Naive thymus-derived CD4-positive, alpha-beta T cell (primary cell): ENCODE results near the gene ZNF205. TPM values are rescaled to one million over a fixed set of nuclear protein-coding genes. Genes with fewer than 3 reads are reported as not detected.

ENCODE experiments used
- ATAC-seq: fragments of 150-1000 bp; cut with Tn5 transposase; 2 replicates; pipeline ENCODE4 v1.10.0; 2021; ENCODE audit warnings: mild to moderate bottlenecking, moderate library complexity
- CTCF ChIA-PET: fragments of 350-600 bp; sonication (Branson Sonifier 250); formaldehyde crosslinking; loops from one replicate; lab custom pipeline; 2021; ENCODE audit warnings: antibody characterized with exemption; lab: Charles Lee
- POLR2A ChIA-PET: fragments of 350-600 bp; sonication (Branson Sonifier 250); formaldehyde crosslinking; loops from one replicate; lab custom pipeline; 2021; ENCODE audit warnings: antibody characterized with exemption, inconsistent platforms; lab: Charles Lee
- DNase-seq, 9 donors: peaks; one replicate each; pipeline versions ENCODE4 v3.0.0 to v3.0.0-alpha.2; 2020 to 2022; ENCODE audit warnings: mixed read lengths in 1 of 9
- H3K27ac ChIP-seq: one replicate; pipeline ENCODE4 v1.7.0; 2013; ENCODE audit warnings: mild to moderate bottlenecking, low read depth, low read length, moderate library complexity
- H3K27me3 ChIP-seq, 2 donors: one replicate each; pipeline ENCODE4 v1.7.0; 2013; ENCODE audit warnings: low read length in 2 of 2, mild to moderate bottlenecking in 2 of 2, moderate library complexity in 2 of 2; ENCODE audit not compliant: control insufficient read depth in 2 of 2, insufficient read depth in 2 of 2
- H3K36me3 ChIP-seq, 3 experiments: 1 replicate in 2 of 3; 2 replicates in 1 of 3; pipeline ENCODE4 v1.7.0; 2013; ENCODE audit warnings: low read length in 3 of 3, mild to moderate bottlenecking in 3 of 3, moderate library complexity in 1 of 3; ENCODE audit not compliant: insufficient read depth in 3 of 3, control insufficient read depth in 2 of 3
- H3K4me1 ChIP-seq, 2 donors: one replicate each; pipeline ENCODE4 v1.7.0; 2013; ENCODE audit warnings: low read length in 2 of 2, mild to moderate bottlenecking in 2 of 2, moderate library complexity in 1 of 2; ENCODE audit not compliant: control insufficient read depth in 2 of 2, insufficient read depth in 2 of 2
- H3K4me3 ChIP-seq: 2 replicates; pipeline ENCODE4 v1.7.0; 2013; ENCODE audit warnings: mild to moderate bottlenecking, low read length
- H3K9me3 ChIP-seq, 3 experiments: 1 replicate in 2 of 3; 2 replicates in 1 of 3; pipeline ENCODE4 v1.7.0; 2013; ENCODE audit warnings: low read length in 3 of 3; ENCODE audit not compliant: control insufficient read depth in 2 of 3
- H3K27ac Mint-ChIP-seq, 9 donors: one replicate each; pipeline ENCODE4 v1.8.0; 2020 to 2022; ENCODE audit warnings: mixed read lengths in 9 of 9, mild to moderate bottlenecking in 8 of 9, moderate library complexity in 5 of 9, inconsistent platforms in 2 of 9
- H3K27me3 Mint-ChIP-seq, 5 donors: one replicate each; pipeline ENCODE4 v1.8.0; 2021 to 2022; ENCODE audit warnings: mixed read lengths in 5 of 5, mild to moderate bottlenecking in 1 of 5
- H3K36me3 Mint-ChIP-seq, 5 donors: one replicate each; pipeline ENCODE4 v1.8.0; 2020 to 2022; ENCODE audit warnings: mixed read lengths in 5 of 5, mild to moderate bottlenecking in 3 of 5, inconsistent platforms in 1 of 5
- H3K4me1 Mint-ChIP-seq, 7 donors: one replicate each; pipeline ENCODE4 v1.8.0; 2020 to 2022; ENCODE audit warnings: mixed read lengths in 7 of 7, mild to moderate bottlenecking in 3 of 7, inconsistent platforms in 1 of 7
- H3K4me3 Mint-ChIP-seq, 10 donors: one replicate each; pipeline ENCODE4 v1.8.0; 2020 to 2022; ENCODE audit warnings: mild to moderate bottlenecking in 10 of 10, mixed read lengths in 10 of 10, moderate library complexity in 6 of 10, inconsistent platforms in 2 of 10
- H3K9me3 Mint-ChIP-seq, 11 donors: one replicate each; pipeline ENCODE4 v1.8.0; 2020 to 2022; ENCODE audit warnings: mixed read lengths in 11 of 11, mild to moderate bottlenecking in 4 of 11, inconsistent platforms in 1 of 11, moderate library complexity in 1 of 11
- intact Hi-C, 2 donors: fragments of 100-400 bp; cut with micrococcal nuclease; formaldehyde crosslinking; loops; one replicate each; pipeline ENCODE4 v1.15.1; 2023
- polyA plus RNA-seq, 2 donors: library from polyadenylated mRNA; unstranded; fragments of 300-500 nt; fragmentation: Illumina TruSeq; gene quantifications; one replicate each; pipeline ENCODE4 v1.2.3, GENCODE V29; 2021
- total RNA-seq, 6 experiments: library from RNA in 5 of 6; stranded (reverse) in 5 of 6; gene quantifications; 1 replicate in 5 of 6; 2 replicates in 1 of 6; pipeline ENCODE4 v1.2.3 and lab custom pipeline; 2021 to 2026

ZNF205 gene
- total and polyA plus RNA-seq, 7 experiments from 2014 or later: 0.09 to 0.29 TPM; not detected in 5

- intact Hi-C loops: no loop called here
- POLR2A ChIA-PET: interaction anchor here (0.6 to 8.3 kb wide), 17 partner anchors 9 to 194 kb away, joined by 3 to 95 read pairs (median 4); partner anchors contain the start of genes IL32 and ZNF213
- H3K4me1 Mint-ChIP-seq: peaks cover 35 to 70% (median 60%) of the 10 kb centered on the region in 7 donors
Observed at GRCh38 chr16:3098459-3099394, 13.7 kb upstream of the ZNF205 start, which contains the start of gene ZSCAN10. Gene ZSCAN10, minus strand, starts transcription at chr16:3099294. Its CDS starts 6,357 bp downstream, at chr16:3092937.

DNA sequence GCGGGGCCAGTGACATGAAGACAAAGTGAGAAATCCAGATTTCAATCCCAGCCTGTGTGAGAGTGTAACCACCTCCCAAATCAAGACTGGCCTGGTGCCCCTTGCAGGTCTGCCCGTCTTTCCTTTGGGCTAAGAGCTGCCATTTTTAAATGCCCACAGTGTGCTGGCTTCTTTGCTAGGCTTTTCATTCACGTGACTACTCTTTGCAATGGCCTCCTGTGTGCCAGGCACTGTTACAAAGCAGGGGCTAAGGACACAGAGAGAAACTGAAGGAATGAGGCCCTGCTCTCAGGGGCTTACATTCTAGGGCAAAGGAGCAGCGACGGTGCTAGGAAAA is 13.0 kb upstream of the ZNF205 start:
- intact Hi-C loops: no loop called here

More at GRCh38 chr16:3098459-3099394, 13.7 kb upstream of the ZNF205 start, which contains the start of gene ZSCAN10:
- no peak for ATAC-seq
- Histone ChIP-seq H3K4me1 (peaks cover 33 to 40% of the 10 kb centered on the region in 2 donors), H3K27me3 (no peaks in the 10 kb centered on the region), H3K9me3 (no peaks in the 10 kb centered on the region), H3K27ac (peak within 1 kb of the TSS; percentile 35), H3K36me3 (no peaks in the 10 kb centered on the region), H3K4me3 (peak within 1 kb of the TSS; percentile 46)
- H3K4me3 Mint-ChIP-seq: peak within 1 kb of the TSS; percentile 71 to 98 (median 82)
- peaks cover 0 to 7% (median 0%) of the 10 kb centered on the region in 5 donors for H3K36me3 Mint-ChIP-seq
- DNase-seq: no peak
- peak within 1 kb of the TSS; percentile 74 to 93 (median 86) for H3K27ac Mint-ChIP-seq
- H3K27me3 Mint-ChIP-seq: no peaks in the 10 kb centered on the region
- CTCF ChIA-PET: interaction anchor here (0.7 to 15.4 kb wide), 12 partner anchors 10 to 160 kb away, joined by 3 to 233 read pairs (median 4); partner anchors contain the start of gene ZNF213
- no peaks in the 10 kb centered on the region for H3K9me3 Mint-ChIP-seq

GRCh38 chr16:3099732-3100499 is 12.5 kb upstream of the ZNF205 start:
- no peaks in the 10 kb centered on the region for H3K9me3 Mint-ChIP-seq
- Histone ChIP-seq H3K9me3 (no peaks in the 10 kb centered on the region), H3K4me3 (peak overlapping the region; percentile 46), H3K4me1 (peaks cover 25 to 31% of the 10 kb centered on the region in 2 donors), H3K27me3 (no peaks in the 10 kb centered on the region), H3K36me3 (no peaks in the 10 kb centered on the region), H3K27ac (peak overlapping the region; percentile 35)
- H3K27ac Mint-ChIP-seq: peak overlapping the region; percentile 74 to 93 (median 86)
- peak overlapping the region; percentile 71 to 98 (median 82) for H3K4me3 Mint-ChIP-seq
- ATAC-seq (peak; percentile 94), DNase-seq (peak; percentile 67 to 94 (median 75))
- POLR2A ChIA-PET: interaction anchor here (1.1 to 8.3 kb wide), 7 partner anchors 12 to 59 kb away, joined by 4 to 95 read pairs (median 25); partner anchors contain the start of genes IL32 and ZNF213
- H3K4me1 Mint-ChIP-seq: peaks cover 27 to 65% (median 54%) of the 10 kb centered on the region in 7 donors
- intact Hi-C loops: loop anchor here (1.0 to 2.0 kb wide), 7 partner anchors 24 to 97 kb away; no protein-coding TSS in a partner anchor
- peaks cover 0 to 3% (median 0%) of the 10 kb centered on the region in 5 donors for H3K36me3 Mint-ChIP-seq
- CTCF ChIA-PET: interaction anchor here (0.6 to 15.4 kb wide), 6 partner anchors 24 to 427 kb away, joined by 3 to 233 read pairs (median 4); partner anchors contain the start of gene ZNF213
- H3K27me3 Mint-ChIP-seq: no peaks in the 10 kb centered on the region

More for the DNA sequence above, 13.0 kb upstream of the ZNF205 start:
- Mint-ChIP-seq H3K27ac (peak overlapping the region in 5 of 9 donors; percentile 56 to 87 (median 71)), H3K4me1 (peaks cover 33 to 69% (median 60%) of the 10 kb centered on the region in 7 donors), H3K36me3 (peaks cover 0 to 7% (median 0%) of the 10 kb centered on the region in 5 donors), H3K27me3 (no peaks in the 10 kb centered on the region), H3K9me3 (no peaks in the 10 kb centered on the region), H3K4me3 (peak overlapping the region in 9 of 10 donors; percentile 34 to 98 (median 73))
- H3K9me3 ChIP-seq: no peaks in the 10 kb centered on the region
- peaks cover 31 to 37% of the 10 kb centered on the region in 2 donors for H3K4me1 ChIP-seq
- H3K27ac ChIP-seq: peak overlapping the region; percentile 35
- DNase-seq (no peak), ATAC-seq (no peak)
- ChIA-PET CTCF (interaction anchor here (0.6 to 15.4 kb wide), 7 partner anchors 10 to 428 kb away, joined by 3 to 233 read pairs (median 3); partner anchors contain the start of gene ZNF213), POLR2A (interaction anchor here (1.1 to 8.3 kb wide), 10 partner anchors 12 to 59 kb away, joined by 4 to 95 read pairs (median 18); partner anchors contain the start of genes IL32 and ZNF213)
- no peaks in the 10 kb centered on the region for H3K27me3 ChIP-seq
- H3K36me3 ChIP-seq: no peaks in the 10 kb centered on the region
- H3K4me3 ChIP-seq: no peak overlapping the region

DNA sequence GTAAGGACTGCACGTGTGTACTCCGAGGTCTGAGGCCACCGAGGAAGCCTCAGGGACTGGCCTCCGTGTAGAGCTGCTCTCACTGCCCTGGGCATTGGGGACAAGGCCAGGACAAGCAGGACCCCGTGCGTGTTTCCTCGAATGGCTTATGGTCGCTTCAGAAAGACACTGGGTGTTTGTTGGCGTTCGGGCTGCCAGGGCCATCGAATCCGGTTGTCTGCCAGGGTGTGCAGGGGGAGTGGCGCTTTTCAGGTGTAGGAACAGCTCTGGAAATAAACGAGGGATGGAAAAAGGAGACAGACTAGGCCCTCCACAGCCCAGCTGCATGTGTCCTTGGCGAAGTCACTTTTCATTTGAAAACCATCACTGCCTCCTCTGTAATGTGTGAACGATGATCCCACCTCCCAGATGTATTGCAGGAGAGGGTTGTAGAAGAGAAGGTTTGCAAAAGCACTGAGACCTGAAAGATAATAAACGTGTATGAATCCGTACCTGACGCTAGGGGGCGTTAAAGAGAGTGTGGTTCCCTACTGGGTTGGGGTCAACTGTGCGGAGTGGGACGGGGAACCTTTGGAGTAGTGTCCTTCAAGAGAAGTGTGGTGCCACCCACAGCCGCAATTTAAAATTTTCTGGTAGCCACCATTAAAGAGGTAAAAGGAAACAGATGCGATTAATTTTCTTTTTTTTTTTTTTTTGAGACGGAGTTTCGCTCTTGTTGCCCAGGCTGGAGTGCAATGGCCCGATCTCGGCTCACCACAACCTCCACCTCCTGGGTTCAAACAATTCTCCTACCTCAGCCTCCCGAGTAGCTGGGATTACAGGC is 11.2 kb upstream of the ZNF205 start:
- Histone ChIP-seq H3K4me3 (peak overlapping the region; percentile 35), H3K27ac (peak overlapping the region; percentile 15), H3K4me1 (peaks cover 19 to 28% of the 10 kb centered on the region in 2 donors), H3K9me3 (no peaks in the 10 kb centered on the region), H3K27me3 (no peaks in the 10 kb centered on the region), H3K36me3 (no peaks in the 10 kb centered on the region)
- ChIA-PET CTCF (interaction anchor here (0.7 to 15.4 kb wide), 8 partner anchors 8 to 42 kb away, joined by 3 to 233 read pairs (median 4); partner anchors contain the start of genes IL32 and ZNF213), POLR2A (interaction anchor here (0.7 to 8.3 kb wide), 14 partner anchors 8 to 399 kb away, joined by 3 to 95 read pairs (median 4); partner anchors contain the start of genes CLUAP1, IL32, ZNF205 and ZNF213)
- Mint-ChIP-seq H3K36me3 (peaks cover 0 to 3% (median 0%) of the 10 kb centered on the region in 5 donors), H3K4me3 (peak overlapping the region; percentile 71 to 93 (median 86)), H3K4me1 (peaks cover 28 to 65% (median 55%) of the 10 kb centered on the region in 7 donors), H3K9me3 (no peaks in the 10 kb centered on the region), H3K27me3 (no peaks in the 10 kb centered on the region), H3K27ac (peak overlapping the region; percentile 69 to 93 (median 87))
- intact Hi-C loops: loop anchor here (1.0 to 2.0 kb wide), 3 partner anchors 28 to 58 kb away; no protein-coding TSS in a partner anchor
- ATAC-seq: no peak
- DNase-seq: peak in 7 of 9 donors; percentile 43 to 63 (median 49)

DNA sequence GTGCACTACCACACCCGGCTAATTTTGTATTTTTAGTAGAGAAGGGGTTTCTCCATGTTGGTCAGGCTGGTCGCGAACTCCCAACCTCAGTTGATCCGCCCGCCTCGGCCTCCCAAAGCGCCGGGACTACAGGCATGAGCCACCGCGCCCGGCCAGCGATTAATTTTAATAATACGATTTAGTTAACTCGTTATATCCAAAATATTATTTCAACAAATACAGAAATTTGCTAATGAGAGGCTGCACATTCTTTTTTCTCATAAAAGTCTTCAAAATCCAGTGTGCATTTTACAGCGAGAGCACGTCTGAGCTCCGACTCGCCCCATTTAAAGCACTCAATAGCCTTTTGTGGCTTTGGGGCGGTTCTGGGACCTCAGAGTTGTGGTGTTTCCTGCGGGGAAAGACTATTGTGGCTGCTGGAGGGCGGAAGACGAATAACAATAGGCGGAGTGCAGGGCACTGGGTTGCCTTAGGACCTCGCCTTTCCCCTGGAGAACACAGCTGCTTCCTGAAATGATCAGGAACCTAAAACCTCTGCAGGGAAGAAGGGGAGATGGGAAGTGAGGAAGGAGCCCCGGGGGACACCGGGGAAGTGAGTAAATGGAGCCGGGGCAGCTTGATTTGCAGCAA is 10.4 kb upstream of the ZNF205 start:
- H3K4me3 ChIP-seq: peak overlapping the region; percentile 27
- H3K9me3 ChIP-seq: no peaks in the 10 kb centered on the region
- ATAC-seq (no peak), DNase-seq (peak in 2 of 9 donors; percentile 22 to 41)
- H3K27me3 ChIP-seq: no peaks in the 10 kb centered on the region
- H3K27me3 Mint-ChIP-seq: no peaks in the 10 kb centered on the region
- H3K4me1 Mint-ChIP-seq: peaks cover 30 to 67% (median 57%) of the 10 kb centered on the region in 7 donors
- ChIA-PET POLR2A (interaction anchor here (0.7 to 8.3 kb wide), 15 partner anchors 9 to 399 kb away, joined by 3 to 95 read pairs (median 4); partner anchors contain the start of genes CLUAP1, IL32, ZNF205 and ZNF213), CTCF (interaction anchor here (0.6 to 15.4 kb wide), 12 partner anchors 9 to 52 kb away, joined by 3 to 233 read pairs (median 4); partner anchors contain the start of genes IL32 and ZNF213)
- no peaks in the 10 kb centered on the region for H3K9me3 Mint-ChIP-seq
- peaks cover 17 to 31% of the 10 kb centered on the region in 2 donors for H3K4me1 ChIP-seq
- intact Hi-C loops: loop anchor here (1.0 to 2.0 kb wide), 3 partner anchors 27 to 57 kb away; no protein-coding TSS in a partner anchor
- peaks cover 0 to 3% (median 0%) of the 10 kb centered on the region in 5 donors for H3K36me3 Mint-ChIP-seq
- H3K27ac Mint-ChIP-seq: peak overlapping the region; percentile 69 to 93 (median 89)
- H3K36me3 ChIP-seq: no peaks in the 10 kb centered on the region
- peak overlapping the region; percentile 15 for H3K27ac ChIP-seq
- peak overlapping the region; percentile 80 to 93 (median 86) for H3K4me3 Mint-ChIP-seq
